Measurements from ENCODE around the gene PSMB11.

GRCh38 chr14:22998329-22999012, 43.5 kb upstream of the PSMB11 start:
- TF ChIP-seq, protein P1, sequence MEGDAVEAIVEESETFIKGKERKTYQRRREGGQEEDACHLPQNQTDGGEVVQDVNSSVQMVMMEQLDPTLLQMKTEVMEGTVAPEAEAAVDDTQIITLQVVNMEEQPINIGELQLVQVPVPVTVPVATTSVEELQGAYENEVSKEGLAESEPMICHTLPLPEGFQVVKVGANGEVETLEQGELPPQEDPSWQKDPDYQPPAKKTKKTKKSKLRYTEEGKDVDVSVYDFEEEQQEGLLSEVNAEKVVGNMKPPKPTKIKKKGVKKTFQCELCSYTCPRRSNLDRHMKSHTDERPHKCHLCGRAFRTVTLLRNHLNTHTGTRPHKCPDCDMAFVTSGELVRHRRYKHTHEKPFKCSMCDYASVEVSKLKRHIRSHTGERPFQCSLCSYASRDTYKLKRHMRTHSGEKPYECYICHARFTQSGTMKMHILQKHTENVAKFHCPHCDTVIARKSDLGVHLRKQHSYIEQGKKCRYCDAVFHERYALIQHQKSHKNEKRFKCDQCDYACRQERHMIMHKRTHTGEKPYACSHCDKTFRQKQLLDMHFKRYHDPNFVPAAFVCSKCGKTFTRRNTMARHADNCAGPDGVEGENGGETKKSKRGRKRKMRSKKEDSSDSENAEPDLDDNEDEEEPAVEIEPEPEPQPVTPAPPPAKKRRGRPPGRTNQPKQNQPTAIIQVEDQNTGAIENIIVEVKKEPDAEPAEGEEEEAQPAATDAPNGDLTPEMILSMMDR (conservative IDR thresholded peaks at IDR 0.05; ENCODE audit: low read length): no peak
- no peak for TF ChIP-seq EZH2phosphoT487 (IDR thresholded peaks at IDR 0.05; ENCODE audit: borderline replicate concordance)
